DND-41 (cell line): ENCODE results near the gene HDAC4.

Experiments used
- ATAC-seq: fragments of 200-7000 bp; cut with Tn5 transposase; 3 replicates; pipeline ENCODE4 v1.9.1; 2021; ENCODE audit warnings: low read depth; ENCODE audit not compliant: insufficient read depth
- DNase-seq: peaks from one replicate; pipeline ENCODE4 v3.0.0-alpha.2; 2020
- H2AFZ ChIP-seq: 2 replicates; pipeline ENCODE4 v1.6.0; 2012; ENCODE audit warnings: low read depth, low read length
- H3K27ac ChIP-seq: 2 replicates; pipeline ENCODE4 v1.5.1; 2012; ENCODE audit warnings: low read length, inconsistent platforms
- H3K27me3 ChIP-seq: fragments of 200-600 bp; sonication (generic); 2 replicates; pipeline ENCODE4 v1.6.0; 2012; ENCODE audit warnings: low read length, mild to moderate bottlenecking, inconsistent platforms; ENCODE audit not compliant: insufficient read depth, poor library complexity
- H3K36me3 ChIP-seq: 2 replicates; pipeline ENCODE4 v1.5.1; 2012; ENCODE audit warnings: low read length, inconsistent platforms; ENCODE audit not compliant: insufficient read depth
- H3K4me1 ChIP-seq: 2 replicates; pipeline ENCODE4 v1.5.1; 2012; ENCODE audit warnings: mild to moderate bottlenecking, low read length; ENCODE audit not compliant: insufficient read depth
- H3K4me2 ChIP-seq: 2 replicates; pipeline ENCODE4 v1.6.0; 2012; ENCODE audit warnings: mild to moderate bottlenecking, moderate library complexity, low read length, inconsistent platforms; ENCODE audit not compliant: insufficient read depth
- H3K4me3 ChIP-seq, 2 experiments: fragments of 200-600 bp in 1 of 2; shearing (Covaris generic) in 1 of 2; 2 replicates each; pipeline ENCODE4 v1.5.1; 2012 to 2016; ENCODE audit warnings: inconsistent platforms in 2 of 2, low read length in 2 of 2, mild to moderate bottlenecking in 2 of 2, low read depth in 1 of 2, moderate library complexity in 1 of 2
- H3K79me2 ChIP-seq: 2 replicates; pipeline ENCODE4 v1.6.0; 2012; ENCODE audit warnings: low read length, inconsistent platforms; ENCODE audit not compliant: insufficient read depth
- H3K9ac ChIP-seq: 2 replicates; pipeline ENCODE4 v1.6.0; 2012; ENCODE audit warnings: low read depth, mild to moderate bottlenecking, inconsistent platforms, low read length, moderate library complexity
- H3K9me3 ChIP-seq: 2 replicates; pipeline ENCODE4 v1.5.1; 2012; ENCODE audit warnings: low read length, moderate library complexity, mild to moderate bottlenecking, inconsistent platforms; ENCODE audit not compliant: insufficient read depth, severe bottlenecking
- H4K20me1 ChIP-seq: 2 replicates; pipeline ENCODE4 v1.6.0; 2012; ENCODE audit warnings: low read length; ENCODE audit not compliant: insufficient read depth
- CTCF ChIP-seq: IDR thresholded peaks from 2 replicates; pipeline ENCODE4 v1.5.1; 2012; ENCODE audit warnings: borderline replicate concordance, low read length, moderate library complexity, mild to moderate bottlenecking; ENCODE audit not compliant: poor library complexity, severe bottlenecking; ENCODE audit errors: extremely low read depth
- EZH2 ChIP-seq: IDR thresholded peaks from 3 replicates; pipeline ENCODE4 v1.6.1; 2012; ENCODE audit warnings: borderline replicate concordance, low read depth, mild to moderate bottlenecking, moderate library complexity, low read length, inconsistent platforms; ENCODE audit not compliant: severe bottlenecking

HDAC4 gene

GRCh38 chr2:239436669-239437335 lies 36.0 kb upstream of the HDAC4 start:
- Histone ChIP-seq H3K27ac (peak overlapping the region; percentile 36), H3K36me3 (no peaks in the 10 kb centered on the region), H3K9me3 (peaks cover 7% of the 10 kb centered on the region), H3K4me1 (peaks cover 54% of the 10 kb centered on the region), H2AFZ (peak overlapping the region; percentile 16; the same call in 1 of the 2 replicates), H3K4me2 (no peak overlapping the region), H4K20me1 (no peaks in the 10 kb centered on the region), H3K27me3 (no peaks in the 10 kb centered on the region), H3K4me3 (no peak overlapping the region), H3K79me2 (peaks cover 6% of the 10 kb centered on the region; the same call in 1 of the 2 replicates), H3K9ac (no peak overlapping the region)
- DNase-seq (no peak), ATAC-seq (no peak)
- TF ChIP-seq CTCF (no peak), EZH2 (no peak)

DNA sequence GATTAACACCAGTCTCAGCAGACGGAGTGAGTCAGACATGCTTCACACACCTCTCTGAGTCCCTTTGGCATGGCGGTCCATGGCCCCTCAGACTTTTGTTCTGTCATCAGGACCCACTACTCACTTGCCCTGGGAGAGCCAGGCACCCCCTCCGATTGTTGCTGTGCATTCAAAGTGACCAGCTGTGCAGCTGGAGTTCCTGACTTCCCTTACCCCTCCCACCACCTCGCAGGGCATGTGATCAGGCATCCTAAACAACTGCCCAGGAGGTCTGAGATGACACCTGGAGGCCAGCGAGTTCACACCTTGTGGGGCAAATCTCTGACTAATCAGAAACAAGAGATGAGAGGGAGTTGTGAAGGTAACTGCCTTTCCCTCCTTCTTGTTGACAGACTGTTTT lies 35.3 kb upstream of the HDAC4 start:
- H3K27me3 ChIP-seq = no peaks in the 10 kb centered on the region
- no peak for DNase-seq
- no peak for ATAC-seq
- no peak overlapping the region for H3K27ac ChIP-seq
- TF ChIP-seq CTCF (no peak), EZH2 (no peak)
- H3K9me3 ChIP-seq = peaks cover 7% of the 10 kb centered on the region
- no peak overlapping the region for H3K4me2 ChIP-seq
- peaks cover 6% of the 10 kb centered on the region; the same call in 1 of the 2 replicates for H3K79me2 ChIP-seq
- H2AFZ ChIP-seq = no peak overlapping the region
- H3K9ac ChIP-seq = no peak overlapping the region
- no peaks in the 10 kb centered on the region for H4K20me1 ChIP-seq
- H3K36me3 ChIP-seq = no peaks in the 10 kb centered on the region
- peaks cover 50% of the 10 kb centered on the region for H3K4me1 ChIP-seq
- no peak overlapping the region for H3K4me3 ChIP-seq

DNA sequence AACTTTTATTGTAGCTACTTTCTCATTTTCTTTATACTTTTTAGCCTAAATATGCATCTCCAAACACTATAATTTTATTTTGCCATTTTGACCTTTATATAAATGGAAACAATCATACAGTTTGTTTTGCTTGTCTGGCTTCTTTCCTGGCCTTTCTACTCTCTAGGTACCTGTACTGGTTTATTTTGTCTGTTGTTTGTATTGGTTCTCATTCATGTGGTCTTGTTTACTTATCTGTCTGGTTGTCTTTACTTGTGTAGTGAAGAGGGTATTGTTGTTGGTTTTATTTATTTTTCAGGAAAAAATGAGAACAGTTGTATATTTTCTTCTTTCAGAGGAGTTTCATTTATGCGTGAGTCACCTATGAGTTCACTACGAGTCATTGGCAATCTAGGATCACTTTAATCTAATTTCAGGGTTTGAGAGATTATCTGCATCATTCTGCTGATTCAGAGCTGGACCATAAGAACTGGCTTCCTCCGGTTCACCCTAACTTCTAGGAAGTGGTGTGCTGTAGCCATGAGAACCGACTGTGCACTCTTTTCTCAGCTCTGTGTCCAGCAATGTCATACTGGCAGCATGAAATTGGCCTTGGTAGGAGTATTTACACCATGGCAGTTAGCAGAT lies 33.1 kb upstream of the HDAC4 start:
- ATAC-seq = no peak

More for the DNA sequence above, 33.1 kb upstream of the HDAC4 start:
- peaks cover 7% of the 10 kb centered on the region for H3K9me3 ChIP-seq
- no peak overlapping the region for H3K4me3 ChIP-seq
- no peaks in the 10 kb centered on the region for H3K27me3 ChIP-seq
- no peaks in the 10 kb centered on the region for H3K36me3 ChIP-seq
- peaks cover 28% of the 10 kb centered on the region for H3K4me1 ChIP-seq
- no peaks in the 10 kb centered on the region for H3K79me2 ChIP-seq
- no peak overlapping the region for H3K9ac ChIP-seq
- H4K20me1 ChIP-seq = no peaks in the 10 kb centered on the region
- H3K4me2 ChIP-seq = no peak overlapping the region
- H2AFZ ChIP-seq = no peak overlapping the region
- no peak overlapping the region for H3K27ac ChIP-seq
- TF ChIP-seq CTCF (no peak), EZH2 (no peak)
- DNase-seq = no peak
